ENCODE data around the gene CCDC78. TPM values are rescaled to one million over a fixed set of nuclear protein-coding genes. Genes with fewer than 3 reads are reported as not detected.
"Not testable (repeated sequence)": the region's sequence is repeated elsewhere in the genome, so short reads cannot be mapped to it uniquely, and the experiment has no call there.

Gene CCDC78
- total RNA-seq, 2 donors from 2014 or later: 0.43 to 0.56 TPM

DNA sequence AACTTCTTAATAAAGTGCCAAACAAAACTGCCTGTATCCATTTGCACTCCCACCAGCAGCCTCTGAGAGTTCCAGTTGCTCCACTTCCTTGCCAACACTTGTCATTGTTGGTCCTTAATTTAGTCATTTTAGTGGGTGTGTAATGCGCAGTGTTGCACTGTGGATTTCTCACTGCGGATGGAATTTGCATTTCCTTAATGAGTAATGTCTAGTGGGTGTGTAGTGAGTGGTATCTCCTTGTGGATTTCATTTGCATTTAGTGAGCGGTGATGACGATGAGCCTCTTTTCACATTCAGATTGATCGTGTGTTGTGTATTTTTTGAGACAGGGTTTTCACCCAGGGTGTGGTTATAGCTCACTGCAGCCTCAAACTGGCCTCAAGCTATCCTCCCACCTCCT is 30.2 kb upstream of the CCDC78 start:
- no peak for DNase-seq (ENCODE audit: low spot score)
- Histone ChIP-seq H3K4me1 (no peaks in the 10 kb centered on the region), H3K4me3 (no peak overlapping the region), H3K27me3 (no peaks in the 10 kb centered on the region), H3K27ac (no peak overlapping the region), H3K9me3 (no peaks in the 10 kb centered on the region), H3K36me3 (no peaks in the 10 kb centered on the region)
- TF ChIP-seq, protein P1, sequence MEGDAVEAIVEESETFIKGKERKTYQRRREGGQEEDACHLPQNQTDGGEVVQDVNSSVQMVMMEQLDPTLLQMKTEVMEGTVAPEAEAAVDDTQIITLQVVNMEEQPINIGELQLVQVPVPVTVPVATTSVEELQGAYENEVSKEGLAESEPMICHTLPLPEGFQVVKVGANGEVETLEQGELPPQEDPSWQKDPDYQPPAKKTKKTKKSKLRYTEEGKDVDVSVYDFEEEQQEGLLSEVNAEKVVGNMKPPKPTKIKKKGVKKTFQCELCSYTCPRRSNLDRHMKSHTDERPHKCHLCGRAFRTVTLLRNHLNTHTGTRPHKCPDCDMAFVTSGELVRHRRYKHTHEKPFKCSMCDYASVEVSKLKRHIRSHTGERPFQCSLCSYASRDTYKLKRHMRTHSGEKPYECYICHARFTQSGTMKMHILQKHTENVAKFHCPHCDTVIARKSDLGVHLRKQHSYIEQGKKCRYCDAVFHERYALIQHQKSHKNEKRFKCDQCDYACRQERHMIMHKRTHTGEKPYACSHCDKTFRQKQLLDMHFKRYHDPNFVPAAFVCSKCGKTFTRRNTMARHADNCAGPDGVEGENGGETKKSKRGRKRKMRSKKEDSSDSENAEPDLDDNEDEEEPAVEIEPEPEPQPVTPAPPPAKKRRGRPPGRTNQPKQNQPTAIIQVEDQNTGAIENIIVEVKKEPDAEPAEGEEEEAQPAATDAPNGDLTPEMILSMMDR (IDR thresholded peaks at IDR 0.05): no peak

DNA sequence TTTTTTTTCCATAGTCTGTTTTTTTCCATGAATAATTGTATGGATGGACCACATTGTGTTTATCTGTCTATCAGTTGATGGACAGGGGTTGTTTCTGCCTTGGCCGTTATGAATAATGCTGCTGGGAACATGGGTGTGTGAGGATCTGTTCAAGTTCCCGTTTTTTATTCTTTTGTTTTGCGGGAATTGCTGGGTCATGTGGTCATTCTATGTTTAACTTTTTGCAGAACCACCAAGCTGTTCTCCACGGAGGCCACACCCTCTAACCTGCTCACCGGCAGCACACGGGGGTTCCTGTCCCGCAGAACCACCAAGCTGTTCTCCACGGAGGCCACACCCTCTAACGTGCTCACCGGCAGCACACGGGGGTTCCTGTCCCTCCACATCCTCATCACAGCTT is 28.4 kb upstream of the CCDC78 start:
- Histone ChIP-seq H3K27ac (no peak overlapping the region), H3K4me1 (no peaks in the 10 kb centered on the region), H3K36me3 (no peaks in the 10 kb centered on the region), H3K9me3 (no peaks in the 10 kb centered on the region), H3K27me3 (no peaks in the 10 kb centered on the region), H3K4me3 (no peak overlapping the region)
- DNase-seq (ENCODE audit: low spot score): no peak
- TF ChIP-seq, protein P1 (IDR thresholded peaks at IDR 0.05): no peak

GRCh38 chr16:754121-754607 is 27.9 kb upstream of the CCDC78 start:
- H3K4me1 ChIP-seq; H3K36me3 ChIP-seq; H3K9me3 ChIP-seq; H3K4me3 ChIP-seq; DNase-seq (ENCODE audit: low spot score); H3K27me3 ChIP-seq; H3K27ac ChIP-seq: not testable (repeated sequence)

- Histone ChIP-seq H3K27ac (peak overlapping the region in 1 of 2 donors; percentile 35), H3K9me3 (no peaks in the 10 kb centered on the region), H3K27me3 (no peaks in the 10 kb centered on the region), H3K4me1 (no peaks in the 10 kb centered on the region), H3K4me3 (no peak overlapping the region), H3K36me3 (no peaks in the 10 kb centered on the region)
- TF ChIP-seq, protein P1 (IDR thresholded peaks at IDR 0.05): no peak
- DNase-seq (ENCODE audit: low spot score): no peak
Observed at GRCh38 chr16:752007-752312, 25.7 kb upstream of the CCDC78 start.

DNA sequence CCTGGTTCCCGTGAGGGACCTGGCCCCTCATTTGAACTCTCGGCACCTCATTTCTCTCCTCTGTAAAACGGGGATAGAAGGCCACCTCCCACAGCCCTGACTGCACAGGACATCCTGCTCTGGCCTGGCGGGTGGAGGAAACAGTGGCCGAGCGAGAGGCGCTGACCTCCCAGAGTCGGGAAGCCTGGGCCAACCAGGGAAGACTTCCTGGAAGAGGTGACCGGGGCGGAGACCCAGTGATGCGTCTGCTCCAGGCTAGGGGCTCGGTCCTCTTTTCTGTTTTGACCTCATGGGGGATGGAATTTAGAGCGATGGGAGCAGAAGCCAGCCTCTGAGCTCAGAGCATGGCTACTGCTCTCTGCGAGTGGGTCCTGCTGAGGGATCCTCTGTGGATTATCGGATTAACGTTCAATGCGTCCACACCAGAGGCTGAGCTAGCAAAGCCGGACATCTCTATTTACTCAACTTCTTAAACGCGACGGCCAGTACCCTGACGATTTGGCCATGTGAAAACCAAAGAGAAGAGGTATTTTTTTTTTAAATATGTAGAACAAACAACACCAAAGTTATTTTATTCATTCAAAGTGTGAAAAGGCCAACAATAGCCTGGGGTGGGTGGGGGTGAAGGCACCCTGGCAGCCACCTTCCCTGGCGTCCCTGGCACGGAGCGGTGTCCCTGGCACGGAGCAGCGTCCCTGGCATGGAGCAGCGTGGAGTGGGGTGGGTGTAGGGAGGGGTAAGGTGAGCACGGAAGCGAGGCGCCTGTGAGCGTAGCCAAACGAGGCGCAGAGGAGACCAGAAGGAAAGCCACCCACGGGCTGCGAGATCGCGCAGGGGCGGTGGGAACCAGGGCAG is 25.1 kb upstream of the CCDC78 start:
- Histone ChIP-seq H3K9me3 (no peaks in the 10 kb centered on the region), H3K4me3 (no peak overlapping the region), H3K36me3 (no peaks in the 10 kb centered on the region), H3K27ac (peak overlapping the region in 1 of 2 donors; percentile 35), H3K27me3 (no peaks in the 10 kb centered on the region), H3K4me1 (no peaks in the 10 kb centered on the region)
- TF ChIP-seq, protein P1 (IDR thresholded peaks at IDR 0.05): no peak
- DNase-seq (ENCODE audit: low spot score): no peak

GRCh38 chr16:750485-750884 is 24.2 kb upstream of the CCDC78 start:
- DNase-seq (ENCODE audit: low spot score): no peak
- no peaks in the 10 kb centered on the region for H3K36me3 ChIP-seq
- H3K4me3 ChIP-seq: no peak overlapping the region
- H3K27me3 ChIP-seq: no peaks in the 10 kb centered on the region
- H3K4me1 ChIP-seq: no peaks in the 10 kb centered on the region
- no peak overlapping the region for H3K27ac ChIP-seq
- no peaks in the 10 kb centered on the region for H3K9me3 ChIP-seq
- TF ChIP-seq, protein P1 (IDR thresholded peaks at IDR 0.05): no peak
